HG03342 (cell line): ENCODE data around the gene FBXL7.

Experiments
- ATAC-seq: cut with Tn5 transposase; IDR thresholded peaks from one replicate; pipeline ENCODE4 v1.9.1; 2021; ENCODE audit warnings: mild to moderate bottlenecking, moderate library complexity; ENCODE audit not compliant: unreplicated experiment

Gene FBXL7

GRCh38 chr5:15535938-15536337, 36.0 kb downstream of the FBXL7 start:
- no peak for ATAC-seq

GRCh38 chr5:15538516-15538915, 38.5 kb downstream of the FBXL7 start:
- no peak for ATAC-seq

GRCh38 chr5:15539951-15540350, 40.0 kb downstream of the FBXL7 start:
- ATAC-seq: no peak

- ATAC-seq: no peak
Observed at GRCh38 chr5:15544039-15544438, 44.1 kb downstream of the FBXL7 start.

GRCh38 chr5:15545082-15545481, 45.1 kb downstream of the FBXL7 start:
- no peak for ATAC-seq

- ATAC-seq: no peak
Observed at GRCh38 chr5:15547261-15547839, 47.4 kb downstream of the FBXL7 start.

- ATAC-seq: no peak
Observed at GRCh38 chr5:15549961-15550360, 50.0 kb downstream of the FBXL7 start.

GRCh38 chr5:15550502-15551112, 50.6 kb downstream of the FBXL7 start:
- ATAC-seq: no peak

- no peak for ATAC-seq
Observed at GRCh38 chr5:15551113-15551504, 51.1 kb downstream of the FBXL7 start.

GRCh38 chr5:15554542-15554941, 54.6 kb downstream of the FBXL7 start:
- ATAC-seq: no peak

GRCh38 chr5:15555176-15555575, 55.2 kb downstream of the FBXL7 start:
- no peak for ATAC-seq

GRCh38 chr5:15558240-15558639, 58.3 kb downstream of the FBXL7 start:
- no peak for ATAC-seq

- ATAC-seq: no peak
Observed at GRCh38 chr5:15558681-15559080, 58.7 kb downstream of the FBXL7 start.

GRCh38 chr5:15560421-15560820, 60.4 kb downstream of the FBXL7 start:
- no peak for ATAC-seq

- ATAC-seq: no peak
Observed at GRCh38 chr5:15564523-15564922, 64.5 kb downstream of the FBXL7 start.

- ATAC-seq: no peak
Observed at GRCh38 chr5:15564957-15565356, 65.0 kb downstream of the FBXL7 start.

GRCh38 chr5:15566306-15566705, 66.3 kb downstream of the FBXL7 start:
- no peak for ATAC-seq

GRCh38 chr5:15566789-15567188, 66.8 kb downstream of the FBXL7 start:
- no peak for ATAC-seq

GRCh38 chr5:15570491-15570890, 70.5 kb downstream of the FBXL7 start:
- ATAC-seq: no peak

GRCh38 chr5:15571081-15571480, 71.1 kb downstream of the FBXL7 start:
- ATAC-seq: no peak

- ATAC-seq: no peak
Observed at GRCh38 chr5:15571618-15572017, 71.6 kb downstream of the FBXL7 start.

- no peak for ATAC-seq
Observed at GRCh38 chr5:15573590-15573989, 73.6 kb downstream of the FBXL7 start.

- no peak for ATAC-seq
Observed at GRCh38 chr5:15574128-15574527, 74.1 kb downstream of the FBXL7 start.
